ENCODE data around the gene DLG2.

The DLG2 gene

GRCh38 chr11:84981301-84981700, 645.8 kb downstream of the DLG2 start:
- Histone ChIP-seq H3K27me3 (ENCODE audit: insufficient read depth, poor library complexity, severe bottlenecking) (no peaks in the 10 kb centered on the region), H3K27ac (replicated peaks) (no peak overlapping the region), H3K4me3 (replicated peaks; ENCODE audit: insufficient read depth, low read length) (no peak overlapping the region)
- DNase-seq (ENCODE audit: low read depth in 1 of 2, low spot score in 1 of 2): no peak
- TF ChIP-seq SPI1 (IDR thresholded peaks at IDR 0.05; ENCODE audit: borderline replicate concordance, low read depth) (no peak), REST (IDR thresholded peaks at IDR 0.05; ENCODE audit: insufficient replicate concordance, low read depth) (no peak), POLR2AphosphoS5 (IDR thresholded peaks at IDR 0.05; ENCODE audit: low read depth) (no peak), GABPA (IDR thresholded peaks at IDR 0.05; ENCODE audit: low read depth) (no peak), CTCF (IDR thresholded peaks at IDR 0.05; ENCODE audit: insufficient read depth, low read length) (no peak)

GRCh38 chr11:84969103-84969502, 658.0 kb downstream of the DLG2 start:
- Histone ChIP-seq H3K27ac (replicated peaks) (no peak overlapping the region), H3K27me3 (ENCODE audit: insufficient read depth, poor library complexity, severe bottlenecking) (no peaks in the 10 kb centered on the region), H3K4me3 (replicated peaks; ENCODE audit: insufficient read depth, low read length) (no peak overlapping the region)
- TF ChIP-seq CTCF (IDR thresholded peaks at IDR 0.05; ENCODE audit: insufficient read depth, low read length): no peak
- no peak for TF ChIP-seq POLR2AphosphoS5 (IDR thresholded peaks at IDR 0.05; ENCODE audit: low read depth)
- TF ChIP-seq GABPA (IDR thresholded peaks at IDR 0.05; ENCODE audit: low read depth): no peak
- TF ChIP-seq REST (IDR thresholded peaks at IDR 0.05; ENCODE audit: insufficient replicate concordance, low read depth): no peak
- DNase-seq (ENCODE audit: low read depth in 1 of 2, low spot score in 1 of 2): no peak

GRCh38 chr11:84965484-84965883, 661.7 kb downstream of the DLG2 start:
- H3K4me3 ChIP-seq (replicated peaks; ENCODE audit: insufficient read depth, low read length): no peak overlapping the region
- TF ChIP-seq CTCF (IDR thresholded peaks at IDR 0.05; ENCODE audit: insufficient read depth, low read length) (no peak), SPI1 (IDR thresholded peaks at IDR 0.05; ENCODE audit: borderline replicate concordance, low read depth) (no peak), REST (IDR thresholded peaks at IDR 0.05; ENCODE audit: insufficient replicate concordance, low read depth) (no peak), GABPA (IDR thresholded peaks at IDR 0.05; ENCODE audit: low read depth) (no peak), POLR2AphosphoS5 (IDR thresholded peaks at IDR 0.05; ENCODE audit: low read depth) (no peak)
- DNase-seq (ENCODE audit: low read depth in 1 of 2, low spot score in 1 of 2): no peak
- no peaks in the 10 kb centered on the region for H3K27me3 ChIP-seq (ENCODE audit: insufficient read depth, poor library complexity, severe bottlenecking)
- no peak overlapping the region for H3K27ac ChIP-seq (replicated peaks)
